Measurements from ENCODE around the gene RTP4.

The RTP4 gene

GRCh38 chr3:187368251-187369088, at the start of gene RTP4:
TSS of gene RTP4 (plus strand) at chr3:187368385. CDS start at chr3:187368442, 57 bp downstream.
- no peak for DNase-seq (ENCODE audit: low spot score)

GRCh38 chr3:187318819-187319616, 49.2 kb upstream of the RTP4 start:
- DNase-seq (ENCODE audit: low spot score), result peak; percentile 28

- peak; percentile 71 for DNase-seq (ENCODE audit: low spot score)
These were observed 48.4 kb upstream of the RTP4 start for GRCh38 chr3:187319699-187320302.

- DNase-seq (ENCODE audit: low spot score), result no peak
These were observed 46.4 kb upstream of the RTP4 start for GRCh38 chr3:187321766-187322165.

- DNase-seq (ENCODE audit: low spot score), result no peak
These were observed 45.9 kb upstream of the RTP4 start for GRCh38 chr3:187322291-187322690.

GRCh38 chr3:187323091-187323490, 45.1 kb upstream of the RTP4 start:
- DNase-seq (ENCODE audit: low spot score), result no peak

- DNase-seq (ENCODE audit: low spot score), result no peak
These were observed 42.6 kb upstream of the RTP4 start for GRCh38 chr3:187325632-187326031.

- DNase-seq (ENCODE audit: low spot score), result no peak
These were observed 40.3 kb upstream of the RTP4 start for GRCh38 chr3:187327845-187328244.

GRCh38 chr3:187328691-187329090, 39.5 kb upstream of the RTP4 start:
- no peak for DNase-seq (ENCODE audit: low spot score)

- no peak for DNase-seq (ENCODE audit: low spot score)
These were observed 33.3 kb upstream of the RTP4 start for GRCh38 chr3:187334904-187335303.

- DNase-seq (ENCODE audit: low spot score), result no peak
These were observed 31.9 kb upstream of the RTP4 start for GRCh38 chr3:187336322-187336721.

GRCh38 chr3:187340578-187340977, 27.6 kb upstream of the RTP4 start:
- DNase-seq (ENCODE audit: low spot score), result no peak

GRCh38 chr3:187342255-187342654, 25.9 kb upstream of the RTP4 start:
- no peak for DNase-seq (ENCODE audit: low spot score)

GRCh38 chr3:187343670-187344069, 24.5 kb upstream of the RTP4 start:
- no peak for DNase-seq (ENCODE audit: low spot score)

GRCh38 chr3:187352581-187353575, 15.3 kb upstream of the RTP4 start:
- peak; percentile 29 for DNase-seq (ENCODE audit: low spot score)

- DNase-seq (ENCODE audit: low spot score), result no peak
These were observed 10.1 kb upstream of the RTP4 start for GRCh38 chr3:187358068-187358467.

- DNase-seq (ENCODE audit: low spot score), result no peak
These were observed 8.2 kb upstream of the RTP4 start for GRCh38 chr3:187359798-187360486.

- no peak for DNase-seq (ENCODE audit: low spot score)
These were observed 7.6 kb upstream of the RTP4 start for GRCh38 chr3:187360596-187360995.

- DNase-seq (ENCODE audit: low spot score), result no peak
These were observed 6.3 kb upstream of the RTP4 start for GRCh38 chr3:187361835-187362234.

GRCh38 chr3:187367561-187368103, 553 bp upstream of the RTP4 start:
- no peak for DNase-seq (ENCODE audit: low spot score)

- no peak for DNase-seq (ENCODE audit: low spot score)
These were observed 883 bp downstream of the RTP4 start for GRCh38 chr3:187369089-187369447.

Measured in HuH-7 (cell line).